HG03095 (cell line): ENCODE measurements around the gene SPRR2E.
"Not testable (repeated sequence)": the region's sequence is repeated elsewhere in the genome, so short reads cannot be mapped to it uniquely, and the experiment has no call there.

Experiments used
- ATAC-seq: cut with Tn5 transposase; IDR thresholded peaks from one replicate; pipeline ENCODE4 v1.9.1; 2021; ENCODE audit warnings: moderate library complexity; ENCODE audit not compliant: unreplicated experiment

Gene SPRR2E

GRCh38 chr1:153070243-153070642 is 24.1 kb downstream of the SPRR2E start:
- ATAC-seq, result no peak

- no peak for ATAC-seq
These were observed 35.2 kb downstream of the SPRR2E start for GRCh38 chr1:153058826-153059784.

GRCh38 chr1:153058154-153058553 is 36.2 kb downstream of the SPRR2E start:
- no peak for ATAC-seq

- no peak for ATAC-seq
These were observed 37.0 kb downstream of the SPRR2E start, which contains the start of gene SPRR2A for GRCh38 chr1:153057375-153057774. Gene SPRR2A, minus strand, starts transcription at chr1:153057512. Its CDS starts 777 bp downstream, at chr1:153056735.

GRCh38 chr1:153056111-153056510 is 38.2 kb downstream of the SPRR2E start:
- not testable (repeated sequence) for ATAC-seq

- ATAC-seq, result no peak
These were observed 45.1 kb downstream of the SPRR2E start for GRCh38 chr1:153049211-153049610.
